Inflammatory macrophage treated with lipopolysaccharide for 1 hour (primary cell): ENCODE measurements around the gene KLHL40.

ENCODE experiments used
- DNase-seq, 2 donors: peaks; one replicate each; pipeline ENCODE4 v3.0.0-alpha.2; 2020 to 2022

Gene KLHL40

DNA sequence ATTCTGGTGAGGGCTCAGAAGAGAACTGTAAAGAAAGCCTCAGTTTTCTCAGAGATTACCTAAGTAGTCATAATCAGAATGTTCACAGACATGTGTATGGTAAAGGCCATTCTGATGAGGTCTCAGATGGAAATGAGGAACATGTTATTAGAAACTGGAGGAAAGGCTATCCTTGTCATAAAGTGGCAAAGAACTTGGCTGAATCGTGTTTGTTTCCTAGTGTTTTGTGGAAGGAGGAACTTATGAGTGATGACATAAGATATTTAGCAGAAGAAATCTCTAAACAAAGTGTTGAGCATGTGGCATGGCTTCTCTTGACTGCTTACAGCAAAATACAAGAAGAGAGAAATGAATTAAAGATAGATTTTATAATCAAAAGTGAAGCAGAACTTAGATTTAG, 12.8 kb upstream of the KLHL40 start:
- peak; percentile 70 to 77 for DNase-seq

GRCh38 chr3:42673082-42673481, 12.3 kb upstream of the KLHL40 start:
- no peak for DNase-seq

DNA sequence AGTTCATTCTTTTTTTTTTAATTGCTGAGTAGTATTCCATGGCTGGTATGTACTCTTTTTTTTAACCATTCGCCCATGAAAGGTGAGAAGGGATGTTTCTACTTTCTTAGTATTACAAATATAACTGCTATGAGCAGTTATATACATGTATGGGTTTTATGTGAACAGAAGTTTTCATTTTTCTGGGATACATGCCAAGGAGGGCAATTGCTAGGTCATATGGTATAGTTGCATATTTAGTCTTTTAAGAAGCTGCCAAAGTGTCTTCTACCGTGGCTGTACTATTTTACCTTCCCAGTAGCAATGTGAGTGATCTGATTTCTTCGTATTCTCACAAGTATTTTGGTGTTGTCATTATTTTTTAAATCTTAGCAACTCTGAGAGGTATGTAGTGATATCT, 11.2 kb upstream of the KLHL40 start:
- no peak for DNase-seq

DNA sequence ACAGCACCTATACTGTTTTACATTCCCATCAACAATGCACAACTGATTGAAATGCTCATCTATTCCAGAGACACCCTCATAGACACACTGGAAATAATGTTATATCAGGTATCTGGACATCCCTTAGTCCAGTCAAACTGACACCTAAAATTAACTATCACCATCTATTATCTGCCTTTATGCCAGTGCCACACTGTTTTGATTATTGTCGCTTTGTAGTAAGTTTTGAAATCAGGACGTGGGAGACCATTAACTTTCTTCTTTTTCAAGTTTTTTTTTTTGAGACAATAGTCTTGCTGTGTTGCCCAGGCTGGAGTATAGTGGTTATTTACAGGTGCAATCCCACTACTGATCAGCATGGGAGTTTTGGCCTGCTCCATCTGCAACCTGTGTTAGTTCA, 9.4 kb upstream of the KLHL40 start:
- no peak for DNase-seq

- DNase-seq: no peak
These were observed 6.9 kb upstream of the KLHL40 start for GRCh38 chr3:42678447-42678846.

DNA sequence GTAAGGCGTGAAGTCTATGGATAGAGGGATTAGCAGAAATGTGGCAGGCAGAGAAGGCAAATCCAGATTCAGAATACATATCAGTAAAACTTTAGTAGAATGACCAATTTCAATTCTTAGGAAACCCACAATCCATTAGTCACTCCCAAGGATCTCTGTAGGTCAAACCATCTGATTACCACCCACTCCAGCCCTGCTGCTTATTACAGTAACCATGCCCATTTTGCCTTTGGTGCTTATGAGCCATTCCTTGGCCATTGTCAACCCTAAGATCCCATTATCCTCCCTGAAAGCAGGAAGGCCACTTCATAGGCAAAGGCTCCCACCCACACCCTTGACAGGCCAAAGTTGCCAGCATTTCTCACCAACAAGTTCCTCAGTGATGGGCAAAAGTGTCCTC, 5.1 kb upstream of the KLHL40 start:
- DNase-seq: peak; percentile 49 to 79

- DNase-seq: no peak
These were observed 4.5 kb upstream of the KLHL40 start for GRCh38 chr3:42680806-42681205.

DNA sequence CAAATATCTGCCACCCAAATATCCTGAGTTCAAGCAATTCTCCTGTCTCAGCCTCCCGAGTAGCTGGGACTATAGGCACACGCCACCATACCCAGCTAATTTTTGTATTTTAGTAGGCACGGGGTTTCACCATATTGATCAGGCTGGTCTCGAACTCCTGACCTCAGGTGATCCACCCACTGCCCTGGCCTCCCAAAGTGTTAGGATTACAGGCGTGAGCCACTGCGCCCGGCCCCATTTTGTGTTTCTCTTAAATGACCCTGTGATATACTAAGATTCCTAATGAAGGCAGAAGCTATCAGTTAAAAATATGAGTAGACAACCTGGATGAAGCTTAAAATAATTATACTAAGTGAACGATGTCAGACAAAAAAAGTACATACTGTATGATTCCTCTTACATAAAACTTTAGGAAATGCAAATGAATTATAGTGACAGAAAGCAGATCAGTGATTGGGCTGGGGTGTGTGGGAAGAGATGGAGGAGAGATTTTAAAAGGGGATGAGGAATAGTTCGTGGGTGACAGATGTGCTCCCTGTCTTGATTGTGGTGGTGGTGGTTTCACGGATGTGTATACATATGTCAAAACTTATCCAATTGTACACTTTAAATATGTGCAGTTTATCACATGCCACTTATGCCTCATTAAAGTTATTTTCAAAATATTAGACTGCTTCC, 3.8 kb upstream of the KLHL40 start:
- no peak for DNase-seq

DNA sequence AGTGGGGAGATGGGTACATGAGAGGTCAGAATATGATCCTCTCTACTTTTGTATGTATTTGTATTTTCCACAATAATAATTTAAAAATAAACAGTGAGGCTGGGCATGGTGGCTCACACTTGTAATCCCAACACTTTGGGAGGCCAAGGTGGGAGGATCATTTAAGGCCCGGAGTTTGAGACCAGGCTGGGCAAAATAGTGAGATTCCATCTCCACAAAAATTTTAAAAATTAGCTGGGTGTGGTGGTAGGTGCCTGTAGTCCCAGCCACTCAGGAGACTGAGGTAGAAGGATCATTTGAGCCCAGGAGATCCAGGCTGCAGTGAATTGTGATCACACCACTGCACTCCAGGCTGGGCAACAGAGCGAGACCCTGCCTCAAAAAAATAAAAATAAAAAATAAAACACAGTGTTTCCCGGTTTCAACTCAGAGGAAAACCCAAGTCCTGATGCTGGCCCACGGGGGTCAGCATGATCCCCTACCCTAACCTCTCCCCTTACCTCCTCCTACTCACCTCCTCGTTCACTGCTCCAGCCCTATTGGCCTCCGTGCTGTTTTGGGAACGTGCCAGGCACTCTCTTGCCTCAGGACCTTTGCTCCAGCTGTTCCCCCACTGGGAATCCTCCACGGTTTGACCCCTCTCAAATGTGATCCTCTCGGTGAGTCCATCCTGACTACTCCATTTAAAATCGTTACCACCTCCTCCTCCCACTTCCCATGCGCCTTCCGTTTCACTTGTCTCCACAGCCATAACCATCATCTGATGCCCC, 2.9 kb upstream of the KLHL40 start:
- DNase-seq: no peak

DNA sequence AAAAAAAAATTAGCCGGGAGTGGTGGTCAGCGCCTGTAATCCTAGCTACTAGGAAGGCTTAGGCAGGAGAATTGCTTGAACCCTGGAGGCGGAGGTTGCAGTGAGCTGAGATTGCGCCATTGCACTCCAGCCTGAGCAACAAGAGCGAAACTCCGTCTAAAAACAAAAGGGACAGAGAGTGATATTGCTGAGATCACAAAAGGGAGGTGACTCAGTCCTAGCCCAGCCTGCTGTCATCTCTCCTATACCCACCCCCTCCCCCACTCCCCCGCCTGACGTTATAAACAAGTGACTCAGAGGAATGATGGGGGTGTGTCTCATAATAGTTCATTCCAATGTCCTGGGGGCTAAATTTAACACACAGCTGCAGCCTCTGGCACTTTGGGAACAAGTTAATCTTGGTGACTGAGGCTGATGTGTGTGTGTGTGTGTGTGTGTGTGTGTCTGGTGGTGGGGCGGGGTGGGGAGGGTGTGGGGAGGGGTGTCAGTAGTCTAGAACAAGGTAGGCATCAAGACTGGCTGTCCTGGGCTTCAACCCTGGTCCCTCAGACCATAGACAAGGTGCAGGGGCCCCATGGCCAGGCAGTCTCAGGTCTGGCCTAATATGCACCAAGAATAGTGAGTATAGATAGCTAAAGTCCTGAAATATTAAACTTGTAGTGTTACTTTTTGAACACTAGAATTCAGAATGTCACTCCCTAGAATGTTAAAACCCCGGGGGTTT, 1.3 kb upstream of the KLHL40 start:
- DNase-seq: peak; percentile 83 to 93

GRCh38 chr3:42684632-42685362, 540 bp upstream of the KLHL40 start:
- DNase-seq: no peak

DNA sequence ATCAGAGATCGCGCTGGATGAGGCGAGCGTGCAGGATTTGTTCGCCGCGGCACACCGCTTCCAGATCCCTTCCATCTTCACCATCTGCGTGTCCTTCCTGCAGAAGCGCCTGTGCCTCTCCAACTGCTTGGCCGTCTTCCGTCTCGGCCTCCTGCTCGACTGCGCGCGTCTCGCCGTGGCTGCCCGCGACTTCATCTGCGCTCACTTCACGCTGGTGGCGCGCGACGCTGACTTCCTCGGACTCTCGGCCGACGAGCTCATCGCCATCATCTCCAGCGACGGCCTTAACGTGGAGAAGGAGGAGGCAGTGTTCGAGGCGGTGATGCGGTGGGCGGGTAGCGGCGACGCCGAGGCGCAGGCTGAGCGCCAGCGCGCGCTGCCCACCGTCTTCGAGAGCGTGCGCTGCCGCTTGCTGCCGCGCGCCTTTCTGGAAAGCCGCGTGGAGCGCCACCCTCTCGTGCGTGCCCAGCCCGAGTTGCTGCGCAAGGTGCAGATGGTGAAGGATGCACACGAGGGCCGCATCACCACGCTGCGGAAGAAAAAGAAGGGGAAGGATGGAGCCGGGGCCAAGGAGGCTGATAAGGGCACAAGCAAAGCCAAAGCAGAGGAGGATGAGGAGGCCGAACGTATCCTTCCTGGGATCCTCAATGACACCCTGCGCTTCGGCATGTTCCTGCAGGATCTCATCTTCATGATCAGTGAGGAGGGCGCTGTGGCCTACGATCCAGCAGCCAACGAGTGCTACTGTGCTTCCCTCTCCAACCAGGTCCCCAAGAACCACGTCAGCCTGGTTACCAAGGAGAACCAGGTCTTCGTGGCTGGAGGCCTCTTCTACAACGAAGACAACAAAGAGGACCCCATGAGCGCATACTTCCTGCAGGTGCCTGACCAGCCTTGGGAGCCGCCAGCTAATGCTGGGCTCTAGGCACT, 819 bp downstream of the KLHL40 start:
- DNase-seq: no peak

GRCh38 chr3:42686832-42687650, 1.7 kb downstream of the KLHL40 start:
- DNase-seq: no peak

- no peak for DNase-seq
These were observed 2.7 kb downstream of the KLHL40 start for GRCh38 chr3:42688016-42688415.

GRCh38 chr3:42688487-42689420, 3.4 kb downstream of the KLHL40 start:
- no peak for DNase-seq

DNA sequence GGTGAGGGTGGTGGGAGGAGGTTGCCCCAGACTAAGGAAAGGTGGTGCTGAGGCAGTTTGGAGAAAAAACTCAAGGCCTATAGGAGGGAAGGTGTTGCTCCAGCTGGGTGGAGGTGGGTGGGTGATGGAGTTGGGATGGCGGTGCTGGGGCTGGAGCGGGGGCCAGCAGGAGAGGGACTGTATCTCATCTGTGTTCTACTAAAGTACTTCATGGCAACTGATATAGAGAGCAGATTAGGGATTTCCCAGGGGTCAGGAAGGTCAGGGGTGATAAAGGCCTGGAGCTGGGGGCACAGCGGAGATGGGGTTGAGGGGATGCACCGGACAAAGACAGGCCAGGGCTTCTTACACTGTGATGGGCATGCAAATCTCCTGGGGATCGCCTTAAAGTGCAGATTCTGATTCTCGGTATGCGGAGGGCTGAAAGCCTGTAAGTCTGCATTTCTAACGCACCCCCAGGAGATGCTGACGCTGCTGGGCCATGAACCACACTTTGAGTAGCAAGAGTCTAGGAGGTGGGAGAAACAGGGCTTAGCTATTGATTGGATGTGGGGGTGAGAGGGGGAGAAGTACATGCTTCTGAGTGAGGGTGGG, 4.2 kb downstream of the KLHL40 start:
- DNase-seq: no peak

DNA sequence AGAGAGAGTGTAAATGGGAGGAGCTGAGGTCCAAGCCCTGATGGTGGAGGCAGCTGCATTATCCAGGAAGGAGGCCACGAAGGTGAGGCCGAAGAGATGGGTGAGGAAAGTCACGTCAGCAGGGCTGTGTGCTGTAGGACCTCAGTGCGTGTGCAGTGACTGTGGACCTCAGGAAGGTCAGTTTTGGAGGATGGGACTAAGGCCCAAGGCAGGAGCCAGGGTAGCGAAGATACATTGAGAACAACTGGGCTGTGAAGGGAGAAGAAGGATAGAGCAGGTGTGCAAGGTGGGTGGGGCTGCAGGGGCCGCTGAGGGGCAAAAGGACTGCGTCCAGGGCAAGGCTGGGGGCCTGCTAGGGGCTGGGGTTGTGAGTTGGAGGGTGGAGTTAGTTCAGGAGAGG, 4.9 kb downstream of the KLHL40 start:
- no peak for DNase-seq

DNA sequence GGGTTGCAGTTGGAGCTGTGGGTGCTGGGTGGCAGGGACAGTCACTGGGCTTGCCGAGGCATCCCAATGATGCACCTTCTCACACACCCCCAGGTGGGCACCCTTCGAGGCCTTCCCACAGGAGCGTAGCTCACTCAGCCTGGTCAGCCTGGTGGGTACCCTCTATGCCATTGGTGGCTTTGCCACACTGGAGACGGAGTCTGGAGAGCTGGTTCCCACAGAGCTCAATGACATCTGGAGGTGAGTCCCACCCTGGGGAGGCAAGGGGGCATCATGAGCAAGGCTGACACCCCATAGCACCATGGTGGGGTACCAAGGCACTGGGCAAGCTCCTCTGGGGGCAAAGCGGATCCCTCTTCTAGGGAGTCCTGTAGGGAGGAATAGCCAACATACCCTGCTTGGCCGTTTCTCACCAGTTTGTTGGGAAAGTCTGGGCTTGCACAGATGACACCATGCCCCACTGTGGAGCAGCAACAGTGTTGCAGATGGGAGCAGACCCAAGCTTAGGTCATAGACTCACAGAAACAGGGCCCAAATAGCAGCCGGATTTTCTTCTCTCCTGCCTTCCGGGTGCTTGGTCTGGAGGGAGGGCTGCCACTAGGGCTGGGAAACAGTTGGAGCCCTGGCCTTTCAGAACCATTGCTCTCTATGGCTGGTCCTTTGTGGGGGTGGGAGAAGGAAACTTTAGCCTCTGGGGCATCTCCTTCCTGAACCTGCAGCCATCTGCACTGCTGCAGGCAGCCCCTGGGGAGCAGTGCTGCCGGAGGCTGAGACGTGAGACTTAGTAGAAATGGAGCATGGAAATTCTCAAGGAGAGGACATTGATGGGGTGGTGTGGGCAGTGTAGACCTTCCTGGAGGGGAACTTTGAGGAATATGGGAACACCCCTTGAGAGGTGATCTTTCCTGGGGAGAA, 5.7 kb downstream of the KLHL40 start:
- DNase-seq: peak; percentile 49 to 58
